Neural crest cell (in vitro differentiated cells): Measurements from ENCODE around the gene KDF1. TPM values are rescaled to one million over a fixed set of nuclear protein-coding genes. Genes with fewer than 3 reads are reported as not detected.
"Not testable (repeated sequence)": the region's sequence is repeated elsewhere in the genome, so short reads cannot be mapped to it uniquely, and the experiment has no call there.

Experiments
- DNase-seq: peaks from one replicate; pipeline ENCODE4 v3.0.0; 2021; ENCODE audit warnings: low read depth, mixed read lengths, low spot score
- H3K27ac Mint-ChIP-seq: one replicate; pipeline ENCODE4 v1.8.0; 2021; ENCODE audit warnings: mild to moderate bottlenecking, mixed read lengths; ENCODE audit not compliant: unreplicated experiment
- H3K27me3 Mint-ChIP-seq: 2 replicates; pipeline ENCODE4 v1.8.0; 2021; ENCODE audit warnings: low read depth, mild to moderate bottlenecking, mixed read lengths
- H3K36me3 Mint-ChIP-seq: 2 replicates; pipeline ENCODE4 v1.8.0; 2021; ENCODE audit warnings: low read depth, mild to moderate bottlenecking, mixed read lengths
- H3K4me1 Mint-ChIP-seq: 2 replicates; pipeline ENCODE4 v1.8.0; 2021; ENCODE audit warnings: mixed read lengths
- H3K4me3 Mint-ChIP-seq: one replicate; pipeline ENCODE4 v1.8.0; 2021; ENCODE audit warnings: mild to moderate bottlenecking, mixed read lengths
- H3K9me3 Mint-ChIP-seq: 2 replicates; pipeline ENCODE4 v1.8.0; 2021; ENCODE audit warnings: mixed read lengths
- total RNA-seq: library from RNA; stranded (reverse); gene quantifications from 2 replicates; pipeline ENCODE4 v1.2.1, GENCODE V29; 2021
- TF ChIP-seq, protein P1 (sequence below): fragments of 200-600 bp; sonication (generic); conservative IDR thresholded peaks from 2 replicates; pipeline ENCODE4 v1.5.0; 2021; ENCODE audit warnings: antibody characterized with exemption, mild to moderate bottlenecking

Gene KDF1
- total RNA-seq, 1 donor from 2014 or later, result not detected

DNA sequence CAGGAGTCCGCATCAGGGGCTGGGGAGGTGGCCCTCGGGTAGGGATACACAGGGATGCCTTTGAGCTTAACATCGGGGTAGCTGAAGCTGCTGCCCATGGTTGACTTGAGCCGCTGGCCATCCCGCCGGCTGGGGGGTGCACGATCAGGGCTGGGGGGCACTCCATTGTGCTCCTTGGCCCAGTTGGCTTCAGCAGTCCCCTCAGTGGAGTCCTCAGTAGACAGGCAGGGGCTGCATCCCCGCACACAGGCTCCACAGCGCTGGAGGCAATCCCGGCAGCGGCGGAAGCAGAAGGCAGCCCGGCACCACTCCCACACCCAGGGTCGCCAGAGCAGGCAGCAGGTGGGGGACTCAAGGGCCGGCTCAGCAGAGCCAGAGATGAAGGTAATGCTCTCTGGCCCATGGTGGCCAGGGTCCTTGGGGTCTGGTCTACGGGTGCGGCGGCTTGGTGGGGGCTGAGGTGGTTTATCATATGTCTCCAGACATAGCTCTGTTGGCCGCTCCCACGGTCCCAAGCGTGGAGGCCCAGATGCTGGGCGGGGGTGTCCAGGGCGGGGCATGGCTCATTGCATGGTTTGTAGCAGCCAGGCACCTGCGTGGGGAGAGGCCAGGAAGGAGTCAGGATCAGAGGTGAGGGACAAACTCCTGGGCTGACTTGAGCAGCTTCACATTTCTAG is 8.3 kb downstream of the KDF1 start:
- TF ChIP-seq, protein P1, sequence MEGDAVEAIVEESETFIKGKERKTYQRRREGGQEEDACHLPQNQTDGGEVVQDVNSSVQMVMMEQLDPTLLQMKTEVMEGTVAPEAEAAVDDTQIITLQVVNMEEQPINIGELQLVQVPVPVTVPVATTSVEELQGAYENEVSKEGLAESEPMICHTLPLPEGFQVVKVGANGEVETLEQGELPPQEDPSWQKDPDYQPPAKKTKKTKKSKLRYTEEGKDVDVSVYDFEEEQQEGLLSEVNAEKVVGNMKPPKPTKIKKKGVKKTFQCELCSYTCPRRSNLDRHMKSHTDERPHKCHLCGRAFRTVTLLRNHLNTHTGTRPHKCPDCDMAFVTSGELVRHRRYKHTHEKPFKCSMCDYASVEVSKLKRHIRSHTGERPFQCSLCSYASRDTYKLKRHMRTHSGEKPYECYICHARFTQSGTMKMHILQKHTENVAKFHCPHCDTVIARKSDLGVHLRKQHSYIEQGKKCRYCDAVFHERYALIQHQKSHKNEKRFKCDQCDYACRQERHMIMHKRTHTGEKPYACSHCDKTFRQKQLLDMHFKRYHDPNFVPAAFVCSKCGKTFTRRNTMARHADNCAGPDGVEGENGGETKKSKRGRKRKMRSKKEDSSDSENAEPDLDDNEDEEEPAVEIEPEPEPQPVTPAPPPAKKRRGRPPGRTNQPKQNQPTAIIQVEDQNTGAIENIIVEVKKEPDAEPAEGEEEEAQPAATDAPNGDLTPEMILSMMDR, result no peak
- Mint-ChIP-seq H3K4me3 (no peak overlapping the region), H3K27ac (no peak overlapping the region), H3K36me3 (no peaks in the 10 kb centered on the region), H3K9me3 (no peaks in the 10 kb centered on the region), H3K27me3 (peaks cover 27% of the 10 kb centered on the region), H3K4me1 (no peaks in the 10 kb centered on the region)
- DNase-seq, result no peak

DNA sequence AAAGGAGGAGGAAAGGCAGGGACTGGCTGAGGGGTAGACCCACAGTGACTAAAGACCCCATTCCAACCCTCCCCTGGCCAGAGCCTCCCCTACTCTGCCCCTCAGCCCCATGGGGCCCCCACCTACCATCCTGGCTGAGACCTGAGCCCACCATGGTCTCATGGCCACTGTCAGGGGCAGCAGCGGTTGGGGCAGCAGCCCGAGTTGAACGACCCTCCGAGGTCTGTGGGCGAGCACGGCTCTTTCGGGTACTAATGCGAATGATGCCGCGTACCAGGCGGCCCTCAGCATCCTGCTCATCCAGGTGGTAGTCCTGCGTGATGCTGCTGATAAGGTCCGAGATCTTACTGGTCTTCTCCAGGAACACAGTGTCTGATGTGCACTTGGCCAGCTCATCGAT is 9.1 kb downstream of the KDF1 start:
- no peak overlapping the region for H3K27ac Mint-ChIP-seq
- no peak for DNase-seq
- no peak overlapping the region for H3K4me3 Mint-ChIP-seq
- H3K36me3 Mint-ChIP-seq, result no peaks in the 10 kb centered on the region
- no peaks in the 10 kb centered on the region for H3K4me1 Mint-ChIP-seq
- TF ChIP-seq, protein P1, result no peak
- H3K27me3 Mint-ChIP-seq, result peaks cover 20% of the 10 kb centered on the region
- no peaks in the 10 kb centered on the region for H3K9me3 Mint-ChIP-seq

- TF ChIP-seq, protein P1, result no peak
- Mint-ChIP-seq H3K36me3 (peaks cover 2% of the 10 kb centered on the region), H3K27me3 (peaks cover 14% of the 10 kb centered on the region), H3K4me3 (peak overlapping the region; percentile 14), H3K27ac (no peak overlapping the region), H3K4me1 (no peaks in the 10 kb centered on the region), H3K9me3 (no peaks in the 10 kb centered on the region)
- no peak for DNase-seq
Measured at GRCh38 chr1:26950602-26951001, 9.7 kb downstream of the KDF1 start.

DNA sequence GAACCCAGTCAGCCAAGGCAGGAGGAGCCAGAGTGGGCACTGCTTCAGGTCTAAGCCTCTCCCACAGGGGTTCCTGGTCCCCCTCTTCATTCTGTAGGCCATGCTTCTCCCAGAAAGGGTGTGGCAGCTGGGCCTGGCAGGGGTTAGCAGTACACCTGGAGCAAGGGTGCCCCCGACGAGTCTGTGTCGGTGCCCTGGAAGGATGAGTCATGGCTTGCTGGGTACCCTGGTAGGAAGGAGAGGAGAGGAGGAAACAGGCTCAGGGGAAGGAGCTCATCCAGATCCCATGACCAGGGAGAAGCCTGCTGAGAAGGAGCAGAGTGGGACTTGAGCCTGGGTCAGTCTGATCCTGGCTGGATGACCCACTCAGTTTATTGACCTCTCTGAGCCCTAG is 10.3 kb downstream of the KDF1 start:
- Mint-ChIP-seq H3K9me3 (no peaks in the 10 kb centered on the region), H3K36me3 (peaks cover 9% of the 10 kb centered on the region)

GRCh38 chr1:26949266-26949925 is 10.9 kb downstream of the KDF1 start:
- Mint-ChIP-seq H3K27ac (no peak overlapping the region), H3K4me1 (no peaks in the 10 kb centered on the region), H3K27me3 (peaks cover 7% of the 10 kb centered on the region), H3K9me3 (no peaks in the 10 kb centered on the region), H3K36me3 (peaks cover 9% of the 10 kb centered on the region), H3K4me3 (no peak overlapping the region)
- TF ChIP-seq, protein P1, result no peak
- no peak for DNase-seq

More for the DNA sequence above, 10.3 kb downstream of the KDF1 start:
- H3K27me3 Mint-ChIP-seq, result peaks cover 7% of the 10 kb centered on the region
- no peak overlapping the region for H3K27ac Mint-ChIP-seq
- no peak overlapping the region for H3K4me3 Mint-ChIP-seq
- TF ChIP-seq, protein P1, result no peak
- no peak for DNase-seq
- no peaks in the 10 kb centered on the region for H3K4me1 Mint-ChIP-seq

DNA sequence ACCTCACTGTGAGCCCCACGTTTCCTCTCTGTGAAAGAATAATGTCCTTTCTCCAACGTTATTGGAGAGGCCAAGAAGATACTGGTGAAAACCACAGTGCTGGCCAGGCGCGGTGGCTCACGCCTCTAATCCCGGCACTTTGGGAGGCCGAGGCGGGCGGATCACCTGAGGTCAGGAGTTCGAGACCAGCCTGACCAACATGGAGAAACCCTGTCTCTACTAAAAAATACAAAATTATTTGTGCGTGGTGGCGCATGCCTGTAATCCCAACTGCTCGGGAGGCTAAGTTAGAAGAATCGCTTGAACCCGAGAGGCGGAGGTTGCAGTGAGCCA is 11.6 kb downstream of the KDF1 start:
- not testable (repeated sequence) for DNase-seq, H3K4me1 Mint-ChIP-seq, H3K9me3 Mint-ChIP-seq, H3K27me3 Mint-ChIP-seq, H3K27ac Mint-ChIP-seq, H3K36me3 Mint-ChIP-seq, H3K4me3 Mint-ChIP-seq
